GM19351 (cell line): ENCODE measurements around the gene TNFRSF25.
"Not testable (repeated sequence)": the region's sequence is repeated elsewhere in the genome, so short reads cannot be mapped to it uniquely, and the experiment has no call there.

Experiments
- ATAC-seq: cut with Tn5 transposase; IDR thresholded peaks from one replicate; pipeline ENCODE4 v1.9.1; 2021; ENCODE audit warnings: mild to moderate bottlenecking, moderate library complexity; ENCODE audit not compliant: unreplicated experiment

Gene TNFRSF25

GRCh38 chr1:6470132-6471085 lies 4.4 kb upstream of the TNFRSF25 start:
- no peak for ATAC-seq

- ATAC-seq, result no peak
Measured at GRCh38 chr1:6468729-6469461, 2.9 kb upstream of the TNFRSF25 start.

GRCh38 chr1:6467744-6468688 lies 2.0 kb upstream of the TNFRSF25 start:
- no peak for ATAC-seq

GRCh38 chr1:6467224-6467623 lies 1.3 kb upstream of the TNFRSF25 start:
- ATAC-seq, result no peak

- no peak for ATAC-seq
Measured at GRCh38 chr1:6466751-6467150, 778 bp upstream of the TNFRSF25 start.

GRCh38 chr1:6465461-6466005 lies 440 bp downstream of the TNFRSF25 start:
- no peak for ATAC-seq

GRCh38 chr1:6464915-6465314 lies 1.1 kb downstream of the TNFRSF25 start:
- ATAC-seq, result no peak

GRCh38 chr1:6464514-6464836 lies 1.5 kb downstream of the TNFRSF25 start:
- ATAC-seq, result no peak

GRCh38 chr1:6463120-6463412 lies 2.9 kb downstream of the TNFRSF25 start:
- no peak for ATAC-seq

GRCh38 chr1:6462412-6463119 lies 3.4 kb downstream of the TNFRSF25 start:
- no peak for ATAC-seq

GRCh38 chr1:6461538-6462411 lies 4.2 kb downstream of the TNFRSF25 start:
- ATAC-seq, result no peak

- no peak for ATAC-seq
Measured at GRCh38 chr1:6461051-6461530, 4.9 kb downstream of the TNFRSF25 start.

GRCh38 chr1:6460301-6461050 lies 5.5 kb downstream of the TNFRSF25 start:
- ATAC-seq, result peak; percentile 53

GRCh38 chr1:6459850-6460265 lies 6.1 kb downstream of the TNFRSF25 start:
- ATAC-seq, result no peak

GRCh38 chr1:6456800-6457466 lies 9.0 kb downstream of the TNFRSF25 start:
- no peak for ATAC-seq

- not testable (repeated sequence) for ATAC-seq
Measured at GRCh38 chr1:6455752-6456520, 10.0 kb downstream of the TNFRSF25 start.
